ENCODE measurements around the gene DGKI. TPM values are rescaled to one million over a fixed set of nuclear protein-coding genes. Genes with fewer than 3 reads are reported as not detected.

Gene DGKI
- total and polyA plus RNA-seq, 11 donors = 0.36 to 4.6 (median 1.0) TPM

GRCh38 chr7:137828456-137828855 is 18.3 kb downstream of the DGKI start:
- ATAC-seq = peak in 2 of 4 donors; percentile 36 to 42
- Histone ChIP-seq H3K36me3 (no peaks in the 10 kb centered on the region), H3K27ac (no peak overlapping the region), H3K4me1 (peaks cover 0 to 15% (median 3%) of the 10 kb centered on the region in 12 donors), H3K9me3 (peaks cover 0 to 17% (median 10%) of the 10 kb centered on the region in 12 donors), H3K27me3 (no peaks in the 10 kb centered on the region), H3K4me3 (no peak overlapping the region)
- no peak for DNase-seq
- WGBS, 4 donors = 89 to 98% (median 92%) methylated on average over 1 of the region's 1 CpG
- intact Hi-C loops (cut with DNase I) = no loop called here
- TF ChIP-seq POLR2A (IDR thresholded peaks at IDR 0.05) (no peak), CTCF (IDR thresholded peaks at IDR 0.05) (no peak)

- H3K4me3 ChIP-seq = no peak overlapping the region
- WGBS, 4 donors = 92 to 95% (median 93%) methylated on average over 3 of the region's 3 CpGs
- no peaks in the 10 kb centered on the region for H3K27me3 ChIP-seq
- H3K4me1 ChIP-seq = peaks cover 0 to 21% (median 7%) of the 10 kb centered on the region in 12 donors
- H3K27ac ChIP-seq = no peak overlapping the region
- H3K36me3 ChIP-seq = no peaks in the 10 kb centered on the region
- TF ChIP-seq CTCF (IDR thresholded peaks at IDR 0.05) = no peak
- TF ChIP-seq POLR2A (IDR thresholded peaks at IDR 0.05) = no peak
- peaks cover 0 to 3% (median 0%) of the 10 kb centered on the region in 12 donors for H3K9me3 ChIP-seq
- no peak for ATAC-seq
- intact Hi-C loops (cut with DNase I) = no loop called here
- DNase-seq = no peak
Observed at GRCh38 chr7:137825489-137825888, 21.3 kb downstream of the DGKI start.

- Histone ChIP-seq H3K4me3 (peak overlapping the region in 1 of 12 donors; percentile 10), H3K36me3 (no peaks in the 10 kb centered on the region), H3K4me1 (peaks cover 0 to 13% (median 6%) of the 10 kb centered on the region in 12 donors), H3K9me3 (peaks cover 0 to 3% (median 0%) of the 10 kb centered on the region in 12 donors), H3K27me3 (no peaks in the 10 kb centered on the region), H3K27ac (peak overlapping the region in 4 of 12 donors; percentile 30 to 41 (median 32))
- peak; percentile 69 to 83 (median 76) for DNase-seq
- ATAC-seq = peak; percentile 77 to 94 (median 92)
- 15 to 27% (median 25%) methylated on average over 8 of the region's 8 CpGs for WGBS, 4 donors
- intact Hi-C loops (cut with DNase I) = loop anchor here in 1 of 10 donors (2.0 kb wide), 1 partner anchor 78 kb away; no protein-coding TSS in a partner anchor
- TF ChIP-seq POLR2A (IDR thresholded peaks at IDR 0.05) (no peak), CTCF (IDR thresholded peaks at IDR 0.05) (no peak)
Observed at GRCh38 chr7:137820677-137821420, 25.9 kb downstream of the DGKI start.

GRCh38 chr7:137820156-137820555 is 26.6 kb downstream of the DGKI start:
- WGBS, 4 donors = 94 to 100% (median 96%) methylated on average over 2 of the region's 2 CpGs
- H3K27ac ChIP-seq = no peak overlapping the region

More at GRCh38 chr7:137820156-137820555, 26.6 kb downstream of the DGKI start:
- no peaks in the 10 kb centered on the region for H3K36me3 ChIP-seq
- intact Hi-C loops (cut with DNase I) = loop anchor here in 1 of 10 donors (2.0 kb wide), 1 partner anchor 79 kb away; no protein-coding TSS in a partner anchor
- H3K9me3 ChIP-seq = peaks cover 0 to 3% (median 0%) of the 10 kb centered on the region in 12 donors
- H3K4me1 ChIP-seq = peaks cover 0 to 13% (median 6%) of the 10 kb centered on the region in 12 donors
- H3K4me3 ChIP-seq = no peak overlapping the region
- no peaks in the 10 kb centered on the region for H3K27me3 ChIP-seq
- DNase-seq (no peak), ATAC-seq (no peak)
- TF ChIP-seq CTCF (IDR thresholded peaks at IDR 0.05) (no peak), POLR2A (IDR thresholded peaks at IDR 0.05) (no peak)
